Right atrium auricular region (tissue), 2 donors: Measurements from ENCODE around the gene EPHA6. TPM values are rescaled to one million over a fixed set of nuclear protein-coding genes. Genes with fewer than 3 reads are reported as not detected.

Experiments used
- DNase-seq: peaks from one replicate; pipeline ENCODE4 v3.0.0-alpha.2; 2019; ENCODE audit warnings: low spot score
- H3K27ac ChIP-seq, 2 donors: fragments of 200-600 bp; sonication (generic); 1 replicate in 1 of 2; 2 replicates in 1 of 2; pipeline ENCODE4 v1.5.1; 2016 to 2019
- H3K27me3 ChIP-seq, 2 donors: fragments of 200-600 bp; sonication (generic); one replicate each; pipeline versions ENCODE4 v1.5.1 to v1.6.0; 2017 to 2019
- H3K36me3 ChIP-seq: fragments of 200-600 bp; sonication (generic); one replicate; pipeline ENCODE4 v1.5.1; 2016
- H3K4me1 ChIP-seq, 2 donors: fragments of 200-600 bp; sonication (generic); one replicate each; pipeline versions ENCODE4 v1.5.1 to v1.6.0; 2017 to 2019
- H3K4me3 ChIP-seq, 2 donors: fragments of 200-600 bp; sonication (generic); 1 replicate in 1 of 2; 2 replicates in 1 of 2; pipeline ENCODE4 v1.5.1; 2017 to 2019; ENCODE audit warnings: mild to moderate bottlenecking in 1 of 2, moderate library complexity in 1 of 2
- H3K9me3 ChIP-seq, 2 donors: fragments of 200-600 bp; sonication (generic); one replicate each; pipeline ENCODE4 v1.5.1; 2019
- total RNA-seq, 2 donors: library from RNA; depleted of rRNA; stranded (reverse); fragments of >200 nt; gene quantifications; one replicate each; pipeline ENCODE4 v1.1.0, GENCODE V29; 2016
- TF ChIP-seq, protein P1 (sequence below), 2 donors: fragments of 200-600 bp; sonication (generic); IDR thresholded peaks; one replicate each; pipeline ENCODE4 v1.5.1; 2019; ENCODE audit warnings: antibody characterized with exemption in 2 of 2

EPHA6 gene
- total RNA-seq, 2 donors from 2014 or later = 0.22 to 0.35 TPM

DNA sequence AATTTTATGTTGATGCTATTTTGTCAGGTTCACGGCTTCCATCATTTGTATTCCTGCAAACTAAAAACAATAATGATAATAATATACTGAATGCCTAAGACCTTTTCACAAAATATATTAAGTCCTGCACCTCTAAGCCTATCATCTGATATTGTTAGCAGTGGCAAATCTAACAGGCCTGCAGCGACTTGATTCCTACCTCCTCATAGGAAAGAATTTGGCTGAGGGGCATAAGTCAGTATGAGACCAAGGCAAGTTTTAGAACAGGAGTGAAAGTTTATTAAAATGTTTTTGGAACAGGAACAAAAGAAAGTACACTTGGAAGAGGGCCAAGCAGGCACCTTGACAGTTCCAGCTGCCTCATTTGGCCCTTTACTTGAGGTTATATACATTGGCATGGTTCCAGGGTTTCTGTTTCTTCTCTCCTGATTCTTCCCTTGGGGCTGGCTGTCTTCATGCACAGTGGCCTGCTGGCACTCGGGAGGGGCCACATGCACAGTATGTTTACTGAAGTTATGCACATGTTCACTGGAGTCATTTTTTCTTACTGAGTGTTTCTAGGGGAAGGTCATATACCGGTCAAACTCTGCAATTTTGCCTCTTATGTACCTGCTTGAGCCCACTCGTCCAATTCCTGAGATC, 418.1 kb downstream of the EPHA6 start:
- TF ChIP-seq, protein P1, sequence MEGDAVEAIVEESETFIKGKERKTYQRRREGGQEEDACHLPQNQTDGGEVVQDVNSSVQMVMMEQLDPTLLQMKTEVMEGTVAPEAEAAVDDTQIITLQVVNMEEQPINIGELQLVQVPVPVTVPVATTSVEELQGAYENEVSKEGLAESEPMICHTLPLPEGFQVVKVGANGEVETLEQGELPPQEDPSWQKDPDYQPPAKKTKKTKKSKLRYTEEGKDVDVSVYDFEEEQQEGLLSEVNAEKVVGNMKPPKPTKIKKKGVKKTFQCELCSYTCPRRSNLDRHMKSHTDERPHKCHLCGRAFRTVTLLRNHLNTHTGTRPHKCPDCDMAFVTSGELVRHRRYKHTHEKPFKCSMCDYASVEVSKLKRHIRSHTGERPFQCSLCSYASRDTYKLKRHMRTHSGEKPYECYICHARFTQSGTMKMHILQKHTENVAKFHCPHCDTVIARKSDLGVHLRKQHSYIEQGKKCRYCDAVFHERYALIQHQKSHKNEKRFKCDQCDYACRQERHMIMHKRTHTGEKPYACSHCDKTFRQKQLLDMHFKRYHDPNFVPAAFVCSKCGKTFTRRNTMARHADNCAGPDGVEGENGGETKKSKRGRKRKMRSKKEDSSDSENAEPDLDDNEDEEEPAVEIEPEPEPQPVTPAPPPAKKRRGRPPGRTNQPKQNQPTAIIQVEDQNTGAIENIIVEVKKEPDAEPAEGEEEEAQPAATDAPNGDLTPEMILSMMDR (IDR thresholded peaks at IDR 0.05) = no peak
- no peak overlapping the region for H3K27ac ChIP-seq

GRCh38 chr3:97235179-97235578, 420.8 kb downstream of the EPHA6 start:
- Histone ChIP-seq H3K27me3 (no peaks in the 10 kb centered on the region), H3K36me3 (no peaks in the 10 kb centered on the region), H3K4me3 (no peak overlapping the region), H3K9me3 (no peaks in the 10 kb centered on the region), H3K27ac (no peak overlapping the region), H3K4me1 (no peaks in the 10 kb centered on the region)
- no peak for DNase-seq
- TF ChIP-seq, protein P1 (IDR thresholded peaks at IDR 0.05) = no peak

More for the DNA sequence above, 418.1 kb downstream of the EPHA6 start:
- no peak overlapping the region for H3K4me3 ChIP-seq
- no peaks in the 10 kb centered on the region for H3K27me3 ChIP-seq
- H3K9me3 ChIP-seq = no peaks in the 10 kb centered on the region
- no peaks in the 10 kb centered on the region for H3K4me1 ChIP-seq
- no peaks in the 10 kb centered on the region for H3K36me3 ChIP-seq
- no peak for DNase-seq

DNA sequence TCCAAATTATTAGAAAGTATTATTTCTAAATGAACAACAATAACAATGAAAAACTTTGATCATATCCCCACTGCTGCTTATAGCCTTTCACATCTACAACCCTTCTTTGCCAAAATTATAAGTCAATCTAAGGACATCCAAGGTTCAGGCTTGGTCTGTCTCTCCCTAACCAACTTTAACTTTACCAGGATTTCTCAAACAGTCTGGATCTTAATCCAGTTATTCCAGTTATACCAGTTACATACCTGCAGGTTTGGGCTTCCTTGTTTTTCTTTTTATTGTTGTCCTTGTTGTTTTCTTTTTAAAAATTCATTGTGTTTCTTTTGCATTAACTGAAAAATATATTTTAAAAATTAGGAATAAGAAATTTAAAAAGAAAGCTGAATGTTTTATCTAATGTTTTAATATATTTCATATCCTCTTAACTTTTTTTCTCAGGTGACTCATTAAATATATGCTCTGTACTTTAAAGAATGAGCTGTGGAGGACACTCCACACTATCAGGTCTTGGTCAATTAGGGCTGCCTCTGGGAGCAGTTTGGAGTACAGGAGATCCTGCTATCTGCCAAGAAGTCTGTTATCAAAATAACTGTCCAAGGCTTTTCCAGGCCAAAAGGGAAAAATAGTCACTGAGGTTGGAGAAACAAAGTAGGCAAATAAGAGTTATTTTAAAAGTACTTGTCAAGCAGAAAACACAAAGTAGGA, 421.4 kb downstream of the EPHA6 start:
- H3K4me1 ChIP-seq = no peaks in the 10 kb centered on the region
- no peaks in the 10 kb centered on the region for H3K27me3 ChIP-seq
- TF ChIP-seq, protein P1 (IDR thresholded peaks at IDR 0.05) = no peak
- H3K4me3 ChIP-seq = no peak overlapping the region
- H3K36me3 ChIP-seq = no peaks in the 10 kb centered on the region
- no peaks in the 10 kb centered on the region for H3K9me3 ChIP-seq
- no peak for DNase-seq
- no peak overlapping the region for H3K27ac ChIP-seq

DNA sequence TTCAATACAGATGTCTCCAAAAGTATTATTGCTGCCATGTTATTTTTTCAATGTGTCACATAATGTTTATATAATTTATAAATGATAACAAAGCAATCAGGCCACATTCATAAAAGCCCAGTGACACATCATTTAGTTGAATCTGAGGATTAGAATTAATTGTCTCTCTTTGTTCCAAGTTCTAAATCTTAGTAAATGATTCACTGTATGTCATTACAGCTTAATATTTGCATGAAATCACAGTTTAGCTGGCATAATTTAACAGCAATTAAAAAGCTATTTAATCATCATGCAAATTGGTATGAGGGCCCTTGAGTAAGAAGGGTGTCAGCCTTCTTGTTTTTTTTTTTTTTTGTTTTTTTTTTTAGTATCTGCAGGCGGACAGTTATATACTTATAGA, 427.0 kb downstream of the EPHA6 start:
- H3K27me3 ChIP-seq = no peaks in the 10 kb centered on the region
- no peak overlapping the region for H3K4me3 ChIP-seq
- no peaks in the 10 kb centered on the region for H3K9me3 ChIP-seq
- no peak overlapping the region for H3K27ac ChIP-seq
- TF ChIP-seq, protein P1 (IDR thresholded peaks at IDR 0.05) = no peak
- no peak for DNase-seq
- H3K4me1 ChIP-seq = no peaks in the 10 kb centered on the region
- no peaks in the 10 kb centered on the region for H3K36me3 ChIP-seq

- Histone ChIP-seq H3K9me3 (no peaks in the 10 kb centered on the region), H3K27me3 (no peaks in the 10 kb centered on the region), H3K4me3 (no peak overlapping the region), H3K4me1 (no peaks in the 10 kb centered on the region), H3K27ac (no peak overlapping the region), H3K36me3 (no peaks in the 10 kb centered on the region)
- no peak for DNase-seq
- TF ChIP-seq, protein P1 (IDR thresholded peaks at IDR 0.05) = no peak
These were observed 431.0 kb downstream of the EPHA6 start for GRCh38 chr3:97245201-97245910.
